Urinary bladder (tissue), 4 donors: ENCODE measurements around the gene TRAF6. TPM values are rescaled to one million over a fixed set of nuclear protein-coding genes. Genes with fewer than 3 reads are reported as not detected.
A peak's percentile ranks its signal among the peaks of the same experiment; 100 is the strongest.
"Not testable (repeated sequence)": the region's sequence is repeated elsewhere in the genome, so short reads cannot be mapped to it uniquely, and the experiment has no call there.

Experiments
- DNase-seq: peaks from one replicate; pipeline ENCODE4 v3.0.0-alpha.2; 2015; ENCODE audit errors: extremely low spot score
- H3K27ac ChIP-seq: one replicate; pipeline ENCODE4 v1.5.1; 2013; ENCODE audit warnings: low read depth, mild to moderate bottlenecking, moderate library complexity
- H3K36me3 ChIP-seq: one replicate; pipeline ENCODE4 v1.6.1; 2013; ENCODE audit warnings: mild to moderate bottlenecking, moderate library complexity; ENCODE audit not compliant: insufficient read depth
- H3K4me1 ChIP-seq: one replicate; pipeline ENCODE4 v1.6.1; 2013; ENCODE audit warnings: mild to moderate bottlenecking, moderate library complexity; ENCODE audit not compliant: insufficient read depth
- H3K4me3 ChIP-seq: one replicate; pipeline ENCODE4 v1.5.1; 2013; ENCODE audit warnings: low read depth, low read length
- WGBS: extraction: QIAGEN DNeasy Blood & Tissue Kit; methylation state at CpG from one replicate; pipeline ENCODE4 v1.1.7; 2013; 5-methylcytosine and 5-hydroxymethylcytosine counted together
- polyA plus RNA-seq: library from polyadenylated mRNA; stranded (reverse); fragments of 200-250 nt; gene quantifications from one replicate; pipeline ENCODE4 v1.2.3, GENCODE V29; 2013
- total RNA-seq: library from RNA; depleted of rRNA; stranded (reverse); fragments of >200 nt; gene quantifications from one replicate; pipeline ENCODE4 v1.2.3, GENCODE V29; 2014
- donor health status: healthy with polysubstance abuse.
- donor health status: healthy.

Gene TRAF6
- total and polyA plus RNA-seq, 2 donors = 6.6 to 14.8 TPM

DNA sequence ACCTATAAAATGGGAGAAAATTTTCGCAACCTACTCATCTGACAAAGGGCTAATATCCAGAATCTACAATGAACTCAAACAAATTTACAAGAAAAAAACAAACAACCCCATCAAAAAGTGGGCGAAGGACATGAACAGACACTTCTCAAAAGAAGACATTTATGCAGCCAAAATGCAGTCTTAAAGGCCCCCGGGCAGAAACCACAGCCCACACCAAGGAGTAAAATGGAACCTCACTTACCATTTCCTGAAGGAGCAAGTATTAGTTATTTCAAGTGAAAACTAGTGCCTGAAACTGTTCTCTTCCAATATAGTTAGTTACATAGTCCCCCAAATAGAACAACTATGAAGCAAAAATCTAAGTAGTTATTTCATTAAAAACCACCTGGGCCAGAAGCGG, 27.0 kb downstream of the TRAF6 start:
- not testable (repeated sequence) for H3K4me1 ChIP-seq, H3K36me3 ChIP-seq, H3K27ac ChIP-seq, DNase-seq, H3K4me3 ChIP-seq
- WGBS = 94% methylated on average over 3 of the region's 4 CpGs

GRCh38 chr11:36480833-36481232, 29.2 kb downstream of the TRAF6 start:
- H3K4me1 ChIP-seq = no peaks in the 10 kb centered on the region
- DNase-seq = no peak
- no peaks in the 10 kb centered on the region for H3K36me3 ChIP-seq
- no peak overlapping the region for H3K4me3 ChIP-seq
- H3K27ac ChIP-seq = no peak overlapping the region

GRCh38 chr11:36478700-36479329, 31.3 kb downstream of the TRAF6 start:
- Histone ChIP-seq H3K4me3 (no peak overlapping the region), H3K27ac (no peak overlapping the region), H3K36me3 (no peaks in the 10 kb centered on the region), H3K4me1 (no peaks in the 10 kb centered on the region)
- peak; percentile 23 for DNase-seq
- 41% methylated on average over 2 of the region's 2 CpGs for WGBS

- Histone ChIP-seq H3K4me3 (no peak overlapping the region), H3K4me1 (no peaks in the 10 kb centered on the region), H3K36me3 (no peaks in the 10 kb centered on the region), H3K27ac (no peak overlapping the region)
- 58% methylated on average over 1 of the region's 1 CpG for WGBS
- no peak for DNase-seq
Observed at GRCh38 chr11:36475192-36475591, 34.9 kb downstream of the TRAF6 start.

- Histone ChIP-seq H3K4me1 (no peaks in the 10 kb centered on the region), H3K27ac (no peak overlapping the region), H3K4me3 (no peak overlapping the region), H3K36me3 (no peaks in the 10 kb centered on the region)
- no peak for DNase-seq
- WGBS = 73% methylated on average over 1 of the region's 1 CpG
Observed at GRCh38 chr11:36471577-36471976, 38.5 kb downstream of the TRAF6 start.

DNA sequence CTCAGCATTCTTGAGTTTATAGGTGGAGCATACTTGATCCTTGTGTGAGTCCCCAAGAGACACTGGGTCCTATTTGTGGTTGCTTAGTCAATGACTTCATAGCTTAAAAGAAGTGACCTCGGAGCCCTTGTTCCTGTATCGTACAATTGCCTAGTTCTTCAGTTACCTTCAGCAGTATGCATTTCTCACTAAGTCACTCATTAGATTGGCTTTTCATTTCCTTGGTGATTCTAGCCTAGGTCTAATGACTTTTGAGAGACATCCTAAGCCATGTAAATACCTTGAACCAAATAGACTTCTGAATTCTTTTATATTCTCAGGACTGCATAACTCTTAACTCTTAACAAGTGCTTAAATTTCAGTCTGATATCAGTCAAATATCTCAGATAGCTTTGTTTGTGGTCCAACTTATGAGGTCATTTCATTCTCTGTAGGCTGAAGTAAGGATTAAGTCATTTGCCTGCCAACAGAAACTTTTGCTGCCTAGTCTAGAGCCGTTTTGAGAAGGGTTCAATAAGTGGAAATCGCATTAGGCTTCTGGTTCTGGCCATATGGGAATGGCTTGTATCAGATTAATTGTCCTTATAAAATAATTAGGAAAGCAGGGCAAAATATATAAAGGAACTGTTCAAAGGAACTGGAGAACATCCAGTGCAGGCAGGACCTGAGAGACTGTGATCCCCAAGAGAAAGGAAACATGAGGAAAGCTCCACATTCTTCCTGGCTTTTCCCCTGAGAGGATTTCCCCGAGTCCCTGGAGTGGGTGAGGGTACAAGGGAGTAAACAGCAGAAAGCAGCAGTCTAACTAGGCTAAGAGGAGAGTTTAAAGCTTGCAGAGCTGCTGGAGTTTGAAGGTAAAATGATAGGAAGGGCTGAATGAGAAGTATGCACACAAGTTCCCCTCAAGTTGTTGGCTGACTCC, 39.9 kb downstream of the TRAF6 start:
- H3K27ac ChIP-seq = no peak overlapping the region

GRCh38 chr11:36469063-36469462, 41.0 kb downstream of the TRAF6 start:
- Histone ChIP-seq H3K4me3 (no peak overlapping the region), H3K36me3 (no peaks in the 10 kb centered on the region), H3K27ac (no peak overlapping the region), H3K4me1 (no peaks in the 10 kb centered on the region)
- WGBS = 51% methylated on average over 2 of the region's 2 CpGs
- DNase-seq = no peak

More for the DNA sequence above, 39.9 kb downstream of the TRAF6 start:
- DNase-seq = no peak
- no peaks in the 10 kb centered on the region for H3K4me1 ChIP-seq
- 60% methylated on average over 5 of the region's 5 CpGs for WGBS
- H3K36me3 ChIP-seq = no peaks in the 10 kb centered on the region
- H3K4me3 ChIP-seq = no peak overlapping the region

GRCh38 chr11:36467916-36468315, 42.2 kb downstream of the TRAF6 start:
- Histone ChIP-seq H3K27ac (no peak overlapping the region), H3K36me3 (no peaks in the 10 kb centered on the region), H3K4me3 (no peak overlapping the region), H3K4me1 (no peaks in the 10 kb centered on the region)
- no peak for DNase-seq
- WGBS = 75% methylated on average over 1 of the region's 1 CpG

DNA sequence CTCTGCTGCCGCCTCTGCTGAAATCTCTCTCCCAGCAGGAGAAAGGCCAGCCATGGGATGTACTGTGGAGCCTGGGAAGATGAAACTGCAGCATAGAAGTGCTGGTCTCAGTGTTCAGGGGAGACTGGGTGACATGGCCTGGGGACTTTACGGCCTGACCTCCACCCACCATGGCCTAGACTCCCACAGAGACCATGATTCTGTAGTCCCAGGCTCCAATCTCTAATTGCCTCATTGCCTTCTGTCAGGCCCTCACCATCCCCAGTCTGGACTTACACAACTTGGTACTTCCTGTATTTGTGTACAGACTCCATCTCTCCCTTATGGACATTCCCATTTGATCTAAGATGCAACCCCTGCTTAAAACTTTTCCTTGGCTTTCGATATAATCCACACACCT, 43.1 kb downstream of the TRAF6 start:
- Histone ChIP-seq H3K27ac (no peak overlapping the region), H3K4me1 (no peaks in the 10 kb centered on the region), H3K36me3 (no peaks in the 10 kb centered on the region), H3K4me3 (no peak overlapping the region)
- WGBS = 91% methylated on average over 3 of the region's 3 CpGs
- DNase-seq = no peak

DNA sequence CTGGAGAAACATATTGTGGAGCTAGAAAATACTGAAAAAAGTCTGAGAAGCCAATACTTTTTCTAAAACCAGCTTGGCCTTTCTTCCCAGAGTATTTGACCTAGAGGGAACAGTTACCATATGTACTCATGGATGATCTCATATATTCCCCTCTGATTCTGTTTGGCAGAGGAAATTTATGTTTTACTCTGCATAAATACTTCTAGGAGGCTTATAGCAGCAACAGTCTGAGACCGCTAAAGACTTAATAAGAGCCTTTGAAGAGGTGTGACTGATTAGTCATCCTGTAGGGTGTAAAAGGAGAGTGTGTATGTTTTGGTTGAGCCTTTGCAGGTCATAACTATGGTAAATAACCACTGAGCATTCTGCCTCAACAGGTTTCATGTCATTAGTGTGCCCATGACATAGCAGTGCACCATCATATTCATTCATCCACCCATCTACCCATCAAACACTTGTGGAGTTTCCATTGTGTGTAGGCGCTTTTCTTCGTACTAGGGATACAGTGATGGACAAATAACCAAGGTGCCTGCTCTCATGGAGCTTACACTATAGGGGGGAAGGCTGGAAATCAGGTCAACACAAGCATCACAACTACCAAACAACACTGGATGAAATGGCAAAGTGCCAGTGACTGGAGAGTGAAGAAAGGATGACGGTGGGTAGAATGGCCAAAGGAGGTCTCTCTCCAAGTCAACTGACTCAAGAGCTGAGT, 44.5 kb downstream of the TRAF6 start:
- WGBS = 89% methylated on average over 4 of the region's 4 CpGs
- no peak overlapping the region for H3K27ac ChIP-seq
- no peak overlapping the region for H3K4me3 ChIP-seq
- no peaks in the 10 kb centered on the region for H3K4me1 ChIP-seq
- H3K36me3 ChIP-seq = no peaks in the 10 kb centered on the region
- DNase-seq = no peak

DNA sequence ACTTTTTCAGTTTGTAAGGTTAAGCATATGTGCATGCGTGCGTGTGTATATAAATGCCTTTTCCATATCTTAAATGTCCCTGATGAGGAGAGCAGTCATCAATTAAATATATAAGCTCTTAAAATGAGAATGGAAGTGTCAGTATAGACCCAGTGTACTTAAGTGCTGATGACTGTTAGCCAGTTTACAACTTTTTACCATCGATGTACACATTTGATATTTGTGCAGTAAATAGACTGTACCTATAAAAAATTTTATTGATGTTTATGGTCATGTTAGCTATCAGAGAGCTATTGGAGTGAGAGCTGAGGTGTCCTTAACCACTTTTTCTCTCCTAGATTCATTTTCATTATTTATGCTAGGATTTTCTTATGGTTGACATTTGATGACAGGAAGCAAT, 45.4 kb downstream of the TRAF6 start:
- no peaks in the 10 kb centered on the region for H3K36me3 ChIP-seq
- WGBS = 85% methylated on average over 3 of the region's 3 CpGs
- H3K27ac ChIP-seq = no peak overlapping the region
- no peaks in the 10 kb centered on the region for H3K4me1 ChIP-seq
- DNase-seq = no peak
- no peak overlapping the region for H3K4me3 ChIP-seq

DNA sequence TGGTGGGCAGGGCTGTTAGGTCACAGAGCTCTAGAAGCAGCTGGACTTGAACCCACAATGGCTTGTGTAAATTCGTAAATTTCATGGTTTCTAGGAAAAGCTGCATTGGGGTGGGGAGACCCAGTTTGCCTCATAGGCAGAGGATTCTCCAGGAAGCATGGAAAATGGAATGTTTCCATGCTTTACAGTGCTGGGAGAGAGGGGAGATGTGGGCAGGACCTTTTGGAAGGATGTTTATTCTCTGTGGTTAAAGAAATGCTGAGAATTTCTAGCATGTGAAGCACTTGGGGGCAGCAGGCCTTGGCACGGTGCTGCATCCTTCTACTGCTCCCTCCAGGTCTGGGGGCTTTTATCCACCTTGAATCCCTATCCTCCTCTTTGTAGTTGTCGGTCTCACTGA, 46.3 kb downstream of the TRAF6 start:
- 45% methylated on average over 3 of the region's 3 CpGs for WGBS
- H3K36me3 ChIP-seq = no peaks in the 10 kb centered on the region
- H3K4me1 ChIP-seq = no peaks in the 10 kb centered on the region
- H3K4me3 ChIP-seq = no peak overlapping the region
- DNase-seq = no peak
- no peak overlapping the region for H3K27ac ChIP-seq

DNA sequence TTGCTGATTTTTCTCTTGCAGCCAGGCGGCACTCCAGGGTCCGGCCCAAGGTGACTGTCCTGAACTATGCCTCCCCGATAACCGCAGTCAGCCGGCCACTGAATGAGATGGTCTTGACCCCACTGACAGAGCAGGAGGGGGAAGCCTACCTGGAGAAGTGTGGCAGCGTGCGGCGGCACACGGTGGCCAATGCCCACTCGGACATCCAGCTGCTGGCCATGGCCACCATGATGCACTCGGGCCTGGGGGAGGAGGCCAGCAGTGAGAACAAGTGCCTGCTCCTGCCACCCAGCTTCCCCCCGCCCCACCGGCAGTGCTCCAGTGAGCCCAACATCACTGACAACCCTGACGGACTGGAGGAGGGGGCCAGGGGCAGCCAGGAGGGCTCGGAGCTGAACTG, 47.8 kb downstream of the TRAF6 start:
- Histone ChIP-seq H3K4me3 (no peak overlapping the region), H3K36me3 (no peaks in the 10 kb centered on the region), H3K27ac (no peak overlapping the region), H3K4me1 (no peaks in the 10 kb centered on the region)
- DNase-seq = no peak
- WGBS = 97% methylated on average over 15 of the region's 15 CpGs

DNA sequence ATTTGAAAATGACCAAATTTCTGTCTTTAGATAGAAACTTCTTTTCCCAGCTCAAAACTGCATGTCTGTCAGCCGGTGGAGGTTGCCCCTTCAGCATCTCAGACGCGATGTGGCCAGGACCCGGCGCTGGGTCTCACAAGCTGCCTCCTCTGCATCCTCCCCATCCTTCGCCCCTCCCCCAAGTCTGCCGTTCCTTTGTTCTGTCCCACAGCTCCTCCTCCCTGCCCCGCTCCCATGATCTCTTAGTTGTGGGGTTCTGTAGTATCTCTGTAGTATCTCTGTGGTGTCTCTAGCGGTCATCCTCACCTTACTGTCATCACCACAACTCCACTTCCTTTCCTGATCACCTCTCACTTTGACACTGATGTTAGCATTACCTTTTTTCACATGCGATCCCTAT, 49.9 kb downstream of the TRAF6 start:
- no peak for DNase-seq
- WGBS = 70% methylated on average over 10 of the region's 10 CpGs

More for the DNA sequence above, 49.9 kb downstream of the TRAF6 start:
- Histone ChIP-seq H3K27ac (no peak overlapping the region), H3K4me1 (no peaks in the 10 kb centered on the region), H3K36me3 (no peaks in the 10 kb centered on the region), H3K4me3 (no peak overlapping the region)
